ENCODE measurements around the gene TRAPPC2.

TRAPPC2 gene

GRCh38 chrX:13673016-13673415 lies 61.4 kb downstream of the TRAPPC2 start:
- no peak for TF ChIP-seq CTCF (IDR thresholded peaks at IDR 0.05)

GRCh38 chrX:13670197-13670596 lies 64.2 kb downstream of the TRAPPC2 start:
- no peak for TF ChIP-seq CTCF (IDR thresholded peaks at IDR 0.05)

- no peak for TF ChIP-seq CTCF (IDR thresholded peaks at IDR 0.05)
These were observed 65.1 kb downstream of the TRAPPC2 start for GRCh38 chrX:13669246-13669737.

GRCh38 chrX:13667919-13668318 lies 66.5 kb downstream of the TRAPPC2 start:
- no peak for TF ChIP-seq CTCF (IDR thresholded peaks at IDR 0.05)

- no peak for TF ChIP-seq CTCF (IDR thresholded peaks at IDR 0.05)
These were observed 67.6 kb downstream of the TRAPPC2 start for GRCh38 chrX:13666836-13667235.

GRCh38 chrX:13664020-13664419 lies 70.4 kb downstream of the TRAPPC2 start:
- no peak for TF ChIP-seq CTCF (IDR thresholded peaks at IDR 0.05)

- no peak for TF ChIP-seq CTCF (IDR thresholded peaks at IDR 0.05)
These were observed 72.0 kb downstream of the TRAPPC2 start for GRCh38 chrX:13662355-13662791.
